WTC11 (cell line): ENCODE results near the gene ABLIM2. TPM values are rescaled to one million over a fixed set of nuclear protein-coding genes. Genes with fewer than 3 reads are reported as not detected.

Experiments used
- ATAC-seq: fragments of 200-7000 bp; cut with Tn5 transposase; 2 replicates; pipeline ENCODE4 v1.10.0; 2021; ENCODE audit warnings: mild to moderate bottlenecking, moderate library complexity
- CTCF ChIA-PET: fragments of 300-600 bp; sonication (Branson Sonifier 250); formaldehyde crosslinking; loops from one replicate; lab custom pipeline; 2021; ENCODE audit warnings: antibody characterized with exemption; lab: Charles Lee
- POLR2A ChIA-PET: fragments of 350-600 bp; sonication (Branson Sonifier 250); formaldehyde crosslinking; loops from one replicate; lab custom pipeline; 2021; ENCODE audit warnings: antibody characterized with exemption; lab: Charles Lee
- DNase-seq: peaks from one replicate; pipeline ENCODE4 v3.0.0; 2021; ENCODE audit warnings: low spot score
- H3K27ac Mint-ChIP-seq: 2 replicates; pipeline ENCODE4 v1.8.0; 2021; ENCODE audit warnings: mixed read lengths
- H3K27me3 Mint-ChIP-seq: 2 replicates; pipeline ENCODE4 v1.8.0; 2021; ENCODE audit warnings: low read depth, mild to moderate bottlenecking, moderate library complexity, mixed read lengths
- H3K36me3 Mint-ChIP-seq: 2 replicates; pipeline ENCODE4 v1.8.0; 2021; ENCODE audit warnings: mixed read lengths
- H3K4me1 Mint-ChIP-seq: 2 replicates; pipeline ENCODE4 v1.8.0; 2022; ENCODE audit warnings: mixed read lengths
- H3K4me3 Mint-ChIP-seq: 2 replicates; pipeline ENCODE4 v1.8.0; 2021; ENCODE audit warnings: mild to moderate bottlenecking, moderate library complexity, mixed read lengths
- H3K9me3 Mint-ChIP-seq: 2 replicates; pipeline ENCODE4 v1.8.0; 2021; ENCODE audit warnings: mixed read lengths
- ATF1 ChIP-seq: sonication (generic); formaldehyde crosslinking; IDR thresholded peaks from 2 replicates; pipeline ENCODE4 v1.8.1; 2023; ENCODE audit warnings: mild to moderate bottlenecking, moderate library complexity, missing genetic modification reagents
- CBFB ChIP-seq: sonication (generic); formaldehyde crosslinking; IDR thresholded peaks from 2 replicates; pipeline ENCODE4 v1.8.1; 2022; ENCODE audit warnings: mild to moderate bottlenecking, low read depth, missing genetic modification reagents
- CDX4 ChIP-seq: fragments of 250-450 bp; sonication (Bioruptor Pico); IDR thresholded peaks from 2 replicates; pipeline ENCODE4 v1.9.0; 2021; ENCODE audit warnings: moderate library complexity, mild to moderate bottlenecking, inconsistent platforms, borderline replicate concordance
- ETV6 ChIP-seq: sonication (generic); formaldehyde crosslinking; IDR thresholded peaks from 2 replicates; pipeline ENCODE4 v1.8.1; 2022; ENCODE audit warnings: mild to moderate bottlenecking, missing genetic modification reagents
- FOXP1 ChIP-seq: sonication (generic); formaldehyde crosslinking; IDR thresholded peaks from 2 replicates; pipeline ENCODE4 v1.8.0; 2022; ENCODE audit warnings: missing genetic modification reagents, mild to moderate bottlenecking, moderate library complexity, borderline replicate concordance
- GABPB1 ChIP-seq: sonication (generic); formaldehyde crosslinking; IDR thresholded peaks from 2 replicates; pipeline ENCODE4 v1.8.1; 2023; ENCODE audit warnings: mild to moderate bottlenecking, missing genetic modification reagents
- IRF1 ChIP-seq: sonication (generic); formaldehyde crosslinking; IDR thresholded peaks from 2 replicates; pipeline ENCODE4 v1.8.0; 2023; ENCODE audit warnings: missing genetic modification reagents
- JAZF1 ChIP-seq: fragments of 250-450 bp; sonication (Bioruptor Pico); IDR thresholded peaks from 2 replicates; pipeline ENCODE4 v1.9.0; 2021; ENCODE audit warnings: moderate library complexity, mild to moderate bottlenecking, inconsistent platforms
- JUN ChIP-seq: sonication (generic); formaldehyde crosslinking; IDR thresholded peaks from 2 replicates; pipeline ENCODE4 v1.8.0; 2023; ENCODE audit warnings: mild to moderate bottlenecking, missing genetic modification reagents
- MXD4 ChIP-seq: fragments of 250-450 bp; sonication (Bioruptor Pico); IDR thresholded peaks from 2 replicates; pipeline ENCODE4 v1.8.0; 2021; ENCODE audit warnings: mild to moderate bottlenecking, moderate library complexity, borderline replicate concordance
- NFATC4 ChIP-seq: fragments of 250-450 bp; sonication (Bioruptor Pico); IDR thresholded peaks from 2 replicates; pipeline ENCODE4 v1.9.0; 2021; ENCODE audit warnings: mild to moderate bottlenecking
- NFYB ChIP-seq: sonication (generic); formaldehyde crosslinking; conservative IDR thresholded peaks from 2 replicates; pipeline ENCODE4 v1.8.0; 2022; ENCODE audit warnings: low read depth, missing genetic modification reagents
- RELA ChIP-seq: sonication (generic); formaldehyde crosslinking; IDR thresholded peaks from 2 replicates; pipeline ENCODE4 v1.8.1; 2022; ENCODE audit warnings: missing genetic modification reagents, mild to moderate bottlenecking, borderline replicate concordance
- SOX15 ChIP-seq: fragments of 250-450 bp; sonication (Bioruptor Pico); IDR thresholded peaks from 2 replicates; pipeline ENCODE4 v1.9.0; 2021; ENCODE audit warnings: mild to moderate bottlenecking
- TCF7 ChIP-seq: sonication (generic); formaldehyde crosslinking; IDR thresholded peaks from 2 replicates; pipeline ENCODE4 v1.8.0; 2022; ENCODE audit warnings: mild to moderate bottlenecking, low read depth, missing genetic modification reagents, moderate library complexity
- TEAD1 ChIP-seq: sonication (generic); formaldehyde crosslinking; IDR thresholded peaks from 2 replicates; pipeline ENCODE4 v1.8.0; 2022; ENCODE audit warnings: mild to moderate bottlenecking, missing genetic modification reagents
- TP53 ChIP-seq: sonication (generic); formaldehyde crosslinking; IDR thresholded peaks from 2 replicates; pipeline ENCODE4 v1.8.1; 2023; ENCODE audit warnings: mild to moderate bottlenecking, missing genetic modification reagents
- ZNF232 ChIP-seq: sonication (generic); formaldehyde crosslinking; IDR thresholded peaks from 2 replicates; pipeline ENCODE4 v1.8.0; 2022; ENCODE audit warnings: mild to moderate bottlenecking, missing genetic modification reagents
- ZNF512 ChIP-seq: sonication (generic); formaldehyde crosslinking; IDR thresholded peaks from 2 replicates; pipeline ENCODE4 v1.8.1; 2022; ENCODE audit warnings: missing genetic modification reagents, borderline replicate concordance
- total RNA-seq: library from RNA; stranded (reverse); gene quantifications from 3 replicates; pipeline ENCODE4 v1.2.3, GENCODE V29; 2021
- TF ChIP-seq, protein P1 (sequence below): sonication (generic); formaldehyde crosslinking; IDR thresholded peaks from 2 replicates; pipeline ENCODE4 v1.8.0; 2023; ENCODE audit warnings: missing genetic modification reagents, mild to moderate bottlenecking, borderline replicate concordance
- TF ChIP-seq, protein P2 (sequence below): sonication (generic); formaldehyde crosslinking; conservative IDR thresholded peaks from 2 replicates; pipeline ENCODE4 v1.8.1; 2022; ENCODE audit warnings: mild to moderate bottlenecking, missing genetic modification reagents
- TF ChIP-seq, protein P3 (sequence below): fragments of 250-450 bp; sonication (Bioruptor Pico); conservative IDR thresholded peaks from 2 replicates; pipeline ENCODE4 v1.9.0; 2021; ENCODE audit warnings: mild to moderate bottlenecking

ABLIM2 gene
- total RNA-seq, 1 experiment from 2014 or later: 2.6 TPM

DNA sequence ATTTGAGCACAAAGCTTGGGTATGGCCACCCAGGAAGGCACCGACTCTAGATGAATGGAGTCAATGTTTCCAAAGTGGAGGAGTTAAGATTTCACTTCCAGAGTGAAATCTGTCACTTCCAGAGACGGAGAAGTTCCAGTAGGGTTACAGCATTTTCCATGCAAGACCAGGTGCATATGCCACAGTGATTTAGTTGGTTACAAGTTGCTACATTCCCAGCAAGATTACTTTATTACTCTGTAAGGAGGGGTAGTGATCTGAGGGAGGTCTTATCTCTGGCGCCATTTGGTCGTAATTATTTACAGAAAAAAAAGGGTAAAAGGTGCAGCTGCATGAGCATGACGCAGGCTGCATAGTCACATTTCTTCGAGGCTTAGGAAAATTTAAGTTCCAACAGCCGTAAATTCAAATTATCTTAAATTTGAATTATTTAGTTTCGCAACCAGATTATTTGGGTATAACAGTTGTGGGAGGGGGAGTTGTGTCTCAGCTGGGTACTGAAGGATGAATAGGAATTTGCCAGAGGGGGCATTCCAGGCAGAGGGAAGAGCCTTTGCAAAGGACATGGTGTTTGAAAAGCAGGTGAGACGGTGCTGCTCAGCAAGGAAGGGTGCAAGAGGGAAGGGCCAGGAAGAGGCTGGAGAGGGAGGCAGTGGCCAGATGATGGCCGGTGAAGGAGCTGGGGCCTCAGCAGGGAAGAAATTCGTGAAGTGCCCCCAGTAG is 201.5 kb downstream of the ABLIM2 start:
- Mint-ChIP-seq H3K36me3 (no peaks in the 10 kb centered on the region), H3K9me3 (no peaks in the 10 kb centered on the region), H3K4me1 (peaks cover 27% of the 10 kb centered on the region), H3K27me3 (no peaks in the 10 kb centered on the region), H3K27ac (peak overlapping the region; percentile 34; the same call in 1 of the 2 replicates), H3K4me3 (no peak overlapping the region)
- CTCF ChIA-PET: interaction anchor here (1.5 to 1.9 kb wide), 2 partner anchors 51 to 153 kb away, joined by 3 to 5 read pairs; no protein-coding TSS in a partner anchor
- ATAC-seq (no peak; the same call in 1 of the 2 replicates), DNase-seq (no peak)
- no peak for TF ChIP-seq CDX4
- TF ChIP-seq, protein P1, sequence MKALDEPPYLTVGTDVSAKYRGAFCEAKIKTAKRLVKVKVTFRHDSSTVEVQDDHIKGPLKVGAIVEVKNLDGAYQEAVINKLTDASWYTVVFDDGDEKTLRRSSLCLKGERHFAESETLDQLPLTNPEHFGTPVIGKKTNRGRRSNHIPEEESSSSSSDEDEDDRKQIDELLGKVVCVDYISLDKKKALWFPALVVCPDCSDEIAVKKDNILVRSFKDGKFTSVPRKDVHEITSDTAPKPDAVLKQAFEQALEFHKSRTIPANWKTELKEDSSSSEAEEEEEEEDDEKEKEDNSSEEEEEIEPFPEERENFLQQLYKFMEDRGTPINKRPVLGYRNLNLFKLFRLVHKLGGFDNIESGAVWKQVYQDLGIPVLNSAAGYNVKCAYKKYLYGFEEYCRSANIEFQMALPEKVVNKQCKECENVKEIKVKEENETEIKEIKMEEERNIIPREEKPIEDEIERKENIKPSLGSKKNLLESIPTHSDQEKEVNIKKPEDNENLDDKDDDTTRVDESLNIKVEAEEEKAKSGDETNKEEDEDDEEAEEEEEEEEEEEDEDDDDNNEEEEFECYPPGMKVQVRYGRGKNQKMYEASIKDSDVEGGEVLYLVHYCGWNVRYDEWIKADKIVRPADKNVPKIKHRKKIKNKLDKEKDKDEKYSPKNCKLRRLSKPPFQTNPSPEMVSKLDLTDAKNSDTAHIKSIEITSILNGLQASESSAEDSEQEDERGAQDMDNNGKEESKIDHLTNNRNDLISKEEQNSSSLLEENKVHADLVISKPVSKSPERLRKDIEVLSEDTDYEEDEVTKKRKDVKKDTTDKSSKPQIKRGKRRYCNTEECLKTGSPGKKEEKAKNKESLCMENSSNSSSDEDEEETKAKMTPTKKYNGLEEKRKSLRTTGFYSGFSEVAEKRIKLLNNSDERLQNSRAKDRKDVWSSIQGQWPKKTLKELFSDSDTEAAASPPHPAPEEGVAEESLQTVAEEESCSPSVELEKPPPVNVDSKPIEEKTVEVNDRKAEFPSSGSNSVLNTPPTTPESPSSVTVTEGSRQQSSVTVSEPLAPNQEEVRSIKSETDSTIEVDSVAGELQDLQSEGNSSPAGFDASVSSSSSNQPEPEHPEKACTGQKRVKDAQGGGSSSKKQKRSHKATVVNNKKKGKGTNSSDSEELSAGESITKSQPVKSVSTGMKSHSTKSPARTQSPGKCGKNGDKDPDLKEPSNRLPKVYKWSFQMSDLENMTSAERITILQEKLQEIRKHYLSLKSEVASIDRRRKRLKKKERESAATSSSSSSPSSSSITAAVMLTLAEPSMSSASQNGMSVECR: no peak
- TF ChIP-seq ETV6 (CRISPR knock-in tag): no peak
- TF ChIP-seq IRF1: no peak
- no peak for TF ChIP-seq TP53 (CRISPR knock-in tag)
- TF ChIP-seq GABPB1 (CRISPR knock-in tag): no peak
- TF ChIP-seq FOXP1 (CRISPR knock-in tag): no peak
- TF ChIP-seq TEAD1 (CRISPR knock-in tag): no peak
- no peak for TF ChIP-seq TCF7
- TF ChIP-seq ATF1: no peak
- TF ChIP-seq MXD4 (CRISPR knock-in tag): no peak
- TF ChIP-seq, protein P2, sequence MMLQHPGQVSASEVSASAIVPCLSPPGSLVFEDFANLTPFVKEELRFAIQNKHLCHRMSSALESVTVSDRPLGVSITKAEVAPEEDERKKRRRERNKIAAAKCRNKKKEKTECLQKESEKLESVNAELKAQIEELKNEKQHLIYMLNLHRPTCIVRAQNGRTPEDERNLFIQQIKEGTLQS (CRISPR knock-in tag): no peak
- TF ChIP-seq NFATC4 (CRISPR knock-in tag): no peak
- POLR2A ChIA-PET: no interaction called here

- no peak for ATAC-seq
- no peak for DNase-seq
- Mint-ChIP-seq H3K27ac (no peak overlapping the region), H3K4me1 (peaks cover 27% of the 10 kb centered on the region), H3K36me3 (no peaks in the 10 kb centered on the region), H3K9me3 (peaks cover 3% of the 10 kb centered on the region), H3K4me3 (no peak overlapping the region), H3K27me3 (no peaks in the 10 kb centered on the region; the same call in 1 of the 2 replicates)
- POLR2A ChIA-PET: no interaction called here
- CTCF ChIA-PET: interaction anchor here (1.5 to 1.9 kb wide), 2 partner anchors 50 to 152 kb away, joined by 3 to 5 read pairs; no protein-coding TSS in a partner anchor
- TF ChIP-seq ZNF512: no peak
- TF ChIP-seq, protein P3, sequence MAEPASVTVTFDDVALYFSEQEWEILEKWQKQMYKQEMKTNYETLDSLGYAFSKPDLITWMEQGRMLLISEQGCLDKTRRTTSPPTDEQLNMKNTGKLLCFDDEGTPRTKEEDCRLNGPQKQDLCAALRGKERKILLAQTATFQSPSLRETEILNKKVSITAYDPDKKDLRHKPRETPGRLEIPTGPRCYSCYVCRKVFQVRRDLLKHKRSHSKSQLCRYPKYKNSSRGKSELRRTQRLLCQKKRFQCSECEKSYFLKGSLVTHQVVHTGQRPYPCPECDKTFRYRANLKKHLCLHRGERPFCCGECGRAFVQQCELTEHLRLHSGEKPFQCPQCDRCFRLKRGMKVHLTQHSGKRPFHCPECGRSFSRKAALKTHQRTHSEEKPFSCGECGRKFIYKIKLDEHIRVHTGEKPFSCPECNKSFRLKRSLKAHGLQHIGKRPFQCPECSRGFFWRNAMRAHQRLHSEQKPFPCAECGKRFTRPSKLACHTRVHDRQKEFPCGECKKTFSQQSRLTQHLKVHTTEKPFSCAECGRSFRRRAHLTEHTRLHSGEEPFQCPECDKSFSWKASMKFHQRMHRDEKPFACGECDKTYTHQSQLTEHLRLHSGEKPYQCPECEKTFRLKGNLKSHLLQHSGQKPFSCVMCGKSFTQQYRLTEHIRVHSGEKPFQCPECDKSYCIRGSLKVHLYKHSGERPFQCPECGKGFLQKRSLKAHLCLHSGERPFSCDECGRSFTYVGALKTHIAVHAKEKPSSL (CRISPR knock-in tag): no peak
- TF ChIP-seq SOX15 (CRISPR knock-in tag): no peak
- TF ChIP-seq FOXP1 (CRISPR knock-in tag): no peak
- no peak for TF ChIP-seq JUN (CRISPR knock-in tag)
- no peak for TF ChIP-seq RELA (CRISPR knock-in tag)
- TF ChIP-seq CBFB (CRISPR knock-in tag): no peak
- TF ChIP-seq NFYB (CRISPR knock-in tag): no peak
- TF ChIP-seq ZNF232 (CRISPR knock-in tag): no peak
- TF ChIP-seq IRF1: no peak
- no peak for TF ChIP-seq JAZF1 (CRISPR knock-in tag)
Measured at GRCh38 chr4:7956270-7956808, 202.3 kb downstream of the ABLIM2 start.
